LNCAP (cell line): Measurements from ENCODE around the gene NUMB.

Experiments used
- TF ChIP-seq, protein P1 (sequence below): fragments of 450-650 bp; IDR thresholded peaks from 2 replicates; pipeline ENCODE4 v1.5.1; 2017; ENCODE audit warnings: mild to moderate bottlenecking

Gene NUMB

DNA sequence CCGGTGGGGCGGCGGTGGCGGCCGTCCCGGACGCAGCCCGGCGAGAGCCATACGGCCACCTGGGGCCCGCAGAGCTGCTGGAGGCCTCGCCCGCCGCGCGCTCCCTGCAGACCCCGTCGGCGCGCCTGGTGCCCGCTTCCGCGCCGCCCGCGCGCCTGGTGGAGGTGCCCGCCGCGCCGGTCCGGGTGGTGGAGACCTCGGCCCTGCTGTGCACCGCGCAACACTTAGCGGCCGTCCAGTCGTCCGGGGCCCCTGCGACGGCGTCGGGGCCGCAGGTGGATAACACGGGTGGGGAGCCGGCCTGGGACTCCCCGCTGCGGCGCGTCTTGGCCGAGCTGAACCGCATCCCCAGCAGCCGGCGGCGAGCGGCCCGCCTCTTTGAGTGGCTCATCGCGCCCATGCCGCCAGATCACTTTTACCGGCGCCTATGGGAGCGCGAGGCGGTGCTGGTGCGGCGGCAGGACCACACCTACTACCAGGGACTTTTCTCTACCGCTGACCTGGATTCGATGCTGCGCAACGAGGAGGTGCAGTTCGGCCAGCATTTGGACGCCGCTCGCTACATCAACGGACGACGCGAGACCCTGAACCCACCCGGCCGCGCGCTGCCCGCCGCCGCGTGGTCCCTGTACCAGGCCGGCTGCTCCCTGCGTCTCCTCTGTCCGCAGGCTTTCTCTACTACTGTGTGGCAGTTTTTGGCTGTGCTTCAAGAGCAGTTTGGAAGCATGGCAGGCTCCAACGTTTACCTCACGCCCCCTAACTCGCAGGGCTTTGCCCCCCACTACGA is 33.1 kb upstream of the NUMB start:
- TF ChIP-seq, protein P1, sequence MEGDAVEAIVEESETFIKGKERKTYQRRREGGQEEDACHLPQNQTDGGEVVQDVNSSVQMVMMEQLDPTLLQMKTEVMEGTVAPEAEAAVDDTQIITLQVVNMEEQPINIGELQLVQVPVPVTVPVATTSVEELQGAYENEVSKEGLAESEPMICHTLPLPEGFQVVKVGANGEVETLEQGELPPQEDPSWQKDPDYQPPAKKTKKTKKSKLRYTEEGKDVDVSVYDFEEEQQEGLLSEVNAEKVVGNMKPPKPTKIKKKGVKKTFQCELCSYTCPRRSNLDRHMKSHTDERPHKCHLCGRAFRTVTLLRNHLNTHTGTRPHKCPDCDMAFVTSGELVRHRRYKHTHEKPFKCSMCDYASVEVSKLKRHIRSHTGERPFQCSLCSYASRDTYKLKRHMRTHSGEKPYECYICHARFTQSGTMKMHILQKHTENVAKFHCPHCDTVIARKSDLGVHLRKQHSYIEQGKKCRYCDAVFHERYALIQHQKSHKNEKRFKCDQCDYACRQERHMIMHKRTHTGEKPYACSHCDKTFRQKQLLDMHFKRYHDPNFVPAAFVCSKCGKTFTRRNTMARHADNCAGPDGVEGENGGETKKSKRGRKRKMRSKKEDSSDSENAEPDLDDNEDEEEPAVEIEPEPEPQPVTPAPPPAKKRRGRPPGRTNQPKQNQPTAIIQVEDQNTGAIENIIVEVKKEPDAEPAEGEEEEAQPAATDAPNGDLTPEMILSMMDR = no peak

DNA sequence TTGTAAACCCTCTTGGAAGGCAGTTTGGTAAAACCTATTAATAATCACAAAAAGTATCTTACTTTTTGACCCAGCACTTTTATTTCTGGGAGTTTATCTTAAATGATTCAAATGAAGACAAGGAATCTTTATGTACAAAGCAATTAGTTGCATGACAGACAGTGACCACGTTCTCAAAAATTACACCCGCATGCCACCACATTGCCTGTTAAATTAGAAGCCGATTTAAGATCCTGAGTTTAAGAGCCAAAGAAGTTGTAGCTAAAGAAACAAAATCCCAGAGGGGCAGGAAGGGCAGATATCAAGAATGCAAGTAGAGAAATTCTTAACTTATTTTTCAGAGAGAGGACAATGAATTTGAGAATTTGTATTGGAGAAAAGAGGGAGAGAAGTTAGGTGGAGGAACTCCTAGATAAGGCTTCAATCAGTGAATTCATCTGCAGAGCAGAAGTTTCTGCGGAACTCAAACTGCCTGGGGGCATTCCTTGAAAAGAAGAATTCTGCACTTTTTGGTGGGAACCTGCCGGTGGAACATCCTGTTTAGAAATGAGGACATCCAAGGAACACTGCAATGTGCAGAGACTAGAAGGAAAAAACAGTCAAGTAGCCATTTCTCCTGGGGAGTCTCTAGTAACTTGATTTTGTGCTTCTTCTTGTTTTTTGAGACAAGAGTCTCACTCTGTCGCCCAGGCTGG is 31.3 kb upstream of the NUMB start:
- TF ChIP-seq, protein P1 = no peak

DNA sequence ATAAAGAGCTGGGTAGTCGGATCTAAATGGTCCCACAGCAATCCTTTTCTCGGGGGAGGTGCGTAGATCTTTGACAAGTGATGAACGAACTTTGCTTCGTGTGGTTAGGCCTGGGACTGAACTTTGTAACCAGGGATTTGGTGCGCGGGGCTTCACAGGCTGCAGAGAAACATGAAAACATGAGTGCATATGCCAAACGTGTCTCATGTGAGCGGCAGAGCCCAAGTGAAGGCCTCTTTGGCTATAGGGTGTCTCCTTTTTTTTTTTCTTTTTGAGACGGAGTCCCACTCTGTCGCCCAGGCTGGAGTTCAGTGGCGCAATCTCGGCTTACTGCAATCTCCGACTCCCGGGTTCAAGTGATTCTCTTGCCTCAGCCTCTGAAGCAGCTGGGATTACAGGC is 20.3 kb upstream of the NUMB start:
- TF ChIP-seq, protein P1 = no peak

DNA sequence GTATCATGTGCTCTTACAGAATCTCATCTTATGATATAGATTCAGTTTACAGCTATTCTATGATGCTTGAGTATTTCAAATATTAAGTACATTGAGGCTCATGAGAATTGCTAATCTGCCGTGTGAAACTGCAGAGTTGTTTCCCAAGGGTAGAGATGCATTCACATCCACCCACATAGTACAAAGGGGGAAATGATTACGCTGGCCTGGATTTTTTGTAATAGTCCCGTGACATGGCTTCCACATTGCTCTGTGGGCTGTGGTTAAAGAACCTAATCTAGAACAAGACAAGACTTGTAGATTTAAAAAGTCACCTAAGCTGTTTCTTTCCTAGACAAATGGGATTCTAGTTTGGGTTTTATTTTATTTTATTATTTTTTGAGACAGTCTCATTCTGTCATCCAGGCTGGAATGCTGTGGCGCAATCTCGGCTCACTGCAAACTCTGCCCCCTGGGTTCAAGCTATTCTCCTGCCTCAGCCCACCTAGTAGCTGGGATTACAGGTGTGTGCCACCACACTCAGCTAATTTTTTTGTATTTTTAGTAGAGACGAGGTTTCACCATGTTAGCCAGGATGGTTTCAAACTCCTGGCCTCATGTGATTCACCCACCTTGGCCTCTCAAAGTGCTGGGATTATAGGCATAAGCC is 19.4 kb upstream of the NUMB start:
- TF ChIP-seq, protein P1 = no peak

DNA sequence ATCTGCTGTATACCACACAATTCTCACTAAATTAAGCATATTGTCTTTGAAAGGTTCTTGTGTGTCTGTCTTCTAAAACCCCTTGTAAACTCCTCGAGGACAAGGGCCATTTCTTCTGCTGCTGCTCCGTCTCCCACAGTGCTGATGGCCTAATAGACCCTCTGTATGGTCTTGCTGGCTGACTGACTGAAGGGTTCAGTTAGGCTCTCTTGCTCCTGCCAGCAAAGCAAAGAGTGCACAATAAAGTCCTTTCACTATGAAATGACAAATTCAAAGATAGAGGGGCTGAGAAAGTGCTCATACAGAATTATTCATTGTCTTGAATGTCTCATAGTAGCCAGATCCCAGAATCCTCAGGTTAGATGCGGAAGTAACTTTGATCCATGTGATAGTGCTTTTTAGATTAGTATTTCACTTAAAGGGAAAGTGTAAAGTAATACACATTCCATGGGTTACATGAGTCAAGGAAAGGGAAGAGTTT is 18.1 kb upstream of the NUMB start:
- TF ChIP-seq, protein P1 = no peak

DNA sequence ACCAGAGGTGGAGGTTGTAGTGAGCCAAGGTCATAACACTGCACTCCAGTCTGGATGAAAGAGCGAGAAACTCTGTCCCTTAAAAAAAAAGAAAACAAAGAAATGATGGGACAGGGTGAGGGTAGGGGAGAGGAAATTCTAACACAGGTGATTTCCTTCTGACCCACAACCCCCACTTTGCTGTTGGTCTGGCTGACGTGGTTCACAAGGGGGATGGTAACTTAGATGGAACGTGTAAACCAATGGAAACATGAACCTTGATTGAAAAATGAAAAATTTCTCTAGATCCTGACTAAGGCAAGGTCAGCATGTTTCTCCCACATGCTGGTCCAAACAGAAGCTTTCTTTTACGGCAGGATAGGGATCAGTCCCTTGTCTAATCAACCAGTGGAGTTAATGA is 16.6 kb upstream of the NUMB start:
- TF ChIP-seq, protein P1 = no peak

DNA sequence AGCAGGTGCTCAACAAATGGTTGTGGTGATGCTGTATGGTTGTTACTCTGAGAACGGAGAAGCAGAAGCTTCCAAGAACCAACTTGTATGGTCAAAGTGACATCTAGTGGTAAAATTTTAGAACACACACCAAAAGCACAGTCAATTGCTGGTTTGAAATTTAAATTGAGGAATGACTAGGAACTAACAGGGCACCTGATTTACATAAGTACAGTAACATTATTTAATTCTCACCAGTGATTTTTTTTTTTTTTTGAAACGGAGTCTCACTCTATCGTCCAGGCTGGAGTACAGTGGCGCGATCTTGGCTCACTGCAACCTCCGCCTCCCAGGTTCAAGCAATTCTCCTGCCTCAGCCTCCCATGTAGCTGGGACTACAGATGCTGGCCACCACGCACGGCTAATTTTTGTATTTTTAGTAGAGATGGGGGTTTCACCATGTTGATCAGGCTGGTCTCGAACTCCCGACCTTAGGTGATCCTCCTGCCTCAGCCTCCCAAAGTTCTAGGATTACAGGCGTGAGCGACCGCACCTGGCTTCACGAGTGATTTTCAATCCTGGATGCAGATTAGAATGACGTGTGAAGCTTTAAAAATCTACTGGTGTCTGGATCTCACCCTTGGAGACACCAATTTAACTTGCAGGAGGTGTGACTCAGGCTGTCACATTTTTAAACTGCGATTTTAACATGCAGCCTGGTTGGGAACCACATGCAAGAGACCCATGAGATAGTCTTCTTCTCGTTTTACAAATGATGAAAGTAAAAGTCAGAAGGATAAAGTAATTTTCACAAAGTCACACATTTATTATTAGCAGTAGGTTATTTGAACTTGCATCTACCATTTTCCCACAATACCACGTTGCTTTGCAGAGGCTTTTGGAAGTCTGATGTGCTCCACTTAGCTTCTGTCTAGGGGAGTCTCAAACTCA is 14.1 kb upstream of the NUMB start:
- TF ChIP-seq, protein P1 = peak; percentile 77
